HG02870 (cell line): ENCODE data around the gene RFX1.
"Not testable (repeated sequence)": the region's sequence is repeated elsewhere in the genome, so short reads cannot be mapped to it uniquely, and the experiment has no call there.

Experiments used
- ATAC-seq: cut with Tn5 transposase; IDR thresholded peaks from one replicate; pipeline ENCODE4 v1.9.1; 2021; ENCODE audit warnings: mild to moderate bottlenecking, moderate library complexity; ENCODE audit not compliant: unreplicated experiment

Gene RFX1

GRCh38 chr19:13979686-13980085 is 26.4 kb downstream of the RFX1 start:
- ATAC-seq, result no peak

GRCh38 chr19:13979244-13979615 is 26.9 kb downstream of the RFX1 start:
- ATAC-seq, result no peak

- no peak for ATAC-seq
Measured at GRCh38 chr19:13978351-13979243, 27.5 kb downstream of the RFX1 start.

- ATAC-seq, result no peak
Measured at GRCh38 chr19:13977803-13978202, 28.3 kb downstream of the RFX1 start.

GRCh38 chr19:13976446-13976845 is 29.7 kb downstream of the RFX1 start:
- no peak for ATAC-seq

GRCh38 chr19:13975870-13976269 is 30.2 kb downstream of the RFX1 start:
- ATAC-seq, result no peak

GRCh38 chr19:13974073-13974472 is 32.0 kb downstream of the RFX1 start:
- no peak for ATAC-seq

GRCh38 chr19:13973479-13973878 is 32.6 kb downstream of the RFX1 start:
- ATAC-seq, result not testable (repeated sequence)

GRCh38 chr19:13972368-13973155 is 33.6 kb downstream of the RFX1 start:
- ATAC-seq, result no peak

GRCh38 chr19:13971868-13972267 is 34.3 kb downstream of the RFX1 start:
- ATAC-seq, result not testable (repeated sequence)

- no peak for ATAC-seq
Measured at GRCh38 chr19:13969897-13970296, 36.2 kb downstream of the RFX1 start.

GRCh38 chr19:13968999-13969398 is 37.1 kb downstream of the RFX1 start:
- ATAC-seq, result no peak

GRCh38 chr19:13968383-13968935 is 37.7 kb downstream of the RFX1 start:
- ATAC-seq, result no peak

GRCh38 chr19:13967206-13967605 is 38.9 kb downstream of the RFX1 start:
- ATAC-seq, result not testable (repeated sequence)

GRCh38 chr19:13966684-13967128 is 39.4 kb downstream of the RFX1 start:
- ATAC-seq, result no peak

- ATAC-seq, result no peak
Measured at GRCh38 chr19:13965926-13966683, 40.0 kb downstream of the RFX1 start.

GRCh38 chr19:13965377-13965896 is 40.7 kb downstream of the RFX1 start:
- no peak for ATAC-seq

- ATAC-seq, result no peak
Measured at GRCh38 chr19:13964776-13965175, 41.3 kb downstream of the RFX1 start.

- no peak for ATAC-seq
Measured at GRCh38 chr19:13963603-13964105, 42.5 kb downstream of the RFX1 start.
